Activated CD8-positive, alpha-beta memory T cell treated with anti-CD3 and anti-CD28 coated beads, Interleukin-2, amount 10 ng/mL, durations not matched to agents 7 days and 5 days (primary cell): ENCODE data around the gene DNPH1. TPM values are rescaled to one million over a fixed set of nuclear protein-coding genes. Genes with fewer than 3 reads are reported as not detected.

Experiments used
- ATAC-seq: fragments of 150-1000 bp; cut with Tn5 transposase; one replicate; pipeline ENCODE4 v1.10.0; 2021; ENCODE audit warnings: moderate library complexity
- CTCF ChIA-PET: fragments of 350-600 bp; sonication (Branson Sonifier 250); formaldehyde crosslinking; loops from one replicate; lab custom pipeline; 2021; ENCODE audit warnings: antibody characterized with exemption; lab: Charles Lee
- DNase-seq: peaks from one replicate; pipeline ENCODE4 v3.0.0-alpha.2; 2020
- H3K27ac Mint-ChIP-seq: one replicate; pipeline ENCODE4 v1.8.0; 2021; ENCODE audit warnings: mild to moderate bottlenecking, mixed read lengths
- H3K27me3 Mint-ChIP-seq: one replicate; pipeline ENCODE4 v1.8.0; 2021; ENCODE audit warnings: mixed read lengths
- H3K36me3 Mint-ChIP-seq: one replicate; pipeline ENCODE4 v1.8.0; 2021; ENCODE audit warnings: mild to moderate bottlenecking, mixed read lengths
- H3K4me1 Mint-ChIP-seq: one replicate; pipeline ENCODE4 v1.8.0; 2021; ENCODE audit warnings: mixed read lengths
- H3K4me3 Mint-ChIP-seq: one replicate; pipeline ENCODE4 v1.8.0; 2021; ENCODE audit warnings: mild to moderate bottlenecking, moderate library complexity, mixed read lengths
- H3K9me3 Mint-ChIP-seq: one replicate; pipeline ENCODE4 v1.8.0; 2022; ENCODE audit warnings: low read depth, mixed read lengths
- total RNA-seq, 2 experiments: library from RNA; stranded (reverse); gene quantifications; one replicate each; pipeline ENCODE4 v1.2.3, GENCODE V29; 2021

The DNPH1 gene
- total RNA-seq, 2 experiments from 2014 or later: 54.0 to 60.0 TPM

DNA sequence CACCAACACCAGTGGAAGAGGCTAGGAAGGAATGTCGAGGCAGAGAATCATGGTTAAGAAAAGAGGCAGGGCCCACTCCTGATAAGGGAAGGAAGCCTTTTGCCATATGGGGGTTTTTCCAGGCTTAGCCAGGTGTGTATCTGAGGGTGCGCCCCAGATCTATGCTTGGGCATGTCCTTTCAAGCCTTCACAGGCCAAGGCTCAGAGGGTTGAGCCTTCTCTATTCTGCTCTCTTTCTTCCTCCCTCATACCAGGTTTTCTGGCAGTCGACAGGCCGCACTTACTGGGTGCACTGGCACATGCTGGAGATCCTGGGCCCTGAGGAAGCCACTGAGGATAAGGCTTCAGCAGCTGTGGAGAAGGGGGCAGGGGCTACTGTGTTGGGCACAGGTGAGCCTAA, 42.6 kb downstream of the DNPH1 start:
- H3K27ac Mint-ChIP-seq: no peak overlapping the region
- DNase-seq: no peak
- H3K4me3 Mint-ChIP-seq: no peak overlapping the region
- peaks cover 26% of the 10 kb centered on the region for H3K36me3 Mint-ChIP-seq
- no peaks in the 10 kb centered on the region for H3K9me3 Mint-ChIP-seq
- ATAC-seq: no peak
- H3K4me1 Mint-ChIP-seq: peaks cover 37% of the 10 kb centered on the region
- no peaks in the 10 kb centered on the region for H3K27me3 Mint-ChIP-seq
- CTCF ChIA-PET: interaction anchor here (1.0 kb wide), 1 partner anchor 43 kb away, joined by 3 read pairs; no protein-coding TSS in a partner anchor

DNA sequence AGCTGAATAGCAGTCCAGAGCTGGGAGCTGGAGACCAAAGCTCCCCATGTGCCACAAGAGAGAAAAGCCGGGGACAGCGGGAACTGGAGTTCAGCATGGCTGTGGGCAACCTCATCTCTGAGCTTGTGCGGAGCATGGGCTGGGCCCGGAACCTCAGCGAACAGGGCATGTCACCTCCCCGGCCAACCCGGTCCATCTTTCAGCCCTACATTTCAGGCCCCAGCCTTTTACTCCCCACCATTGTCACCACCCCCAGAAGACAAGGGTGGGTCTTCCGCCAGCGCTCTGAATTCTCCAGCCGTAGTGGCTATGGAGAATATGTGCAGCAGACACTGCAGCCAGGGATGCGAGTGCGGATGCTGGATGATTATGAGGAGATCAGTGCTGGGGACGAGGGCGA, 43.3 kb downstream of the DNPH1 start:
- DNase-seq (no peak), ATAC-seq (no peak)
- Mint-ChIP-seq H3K36me3 (peaks cover 26% of the 10 kb centered on the region), H3K27me3 (no peaks in the 10 kb centered on the region), H3K27ac (no peak overlapping the region), H3K4me1 (peaks cover 43% of the 10 kb centered on the region), H3K4me3 (no peak overlapping the region), H3K9me3 (no peaks in the 10 kb centered on the region)
- CTCF ChIA-PET: interaction anchor here (1.0 to 2.1 kb wide), 3 partner anchors 42 to 324 kb away, joined by 3 to 7 read pairs (median 3); partner anchors contain the start of genes DNPH1 and LRRC73

DNA sequence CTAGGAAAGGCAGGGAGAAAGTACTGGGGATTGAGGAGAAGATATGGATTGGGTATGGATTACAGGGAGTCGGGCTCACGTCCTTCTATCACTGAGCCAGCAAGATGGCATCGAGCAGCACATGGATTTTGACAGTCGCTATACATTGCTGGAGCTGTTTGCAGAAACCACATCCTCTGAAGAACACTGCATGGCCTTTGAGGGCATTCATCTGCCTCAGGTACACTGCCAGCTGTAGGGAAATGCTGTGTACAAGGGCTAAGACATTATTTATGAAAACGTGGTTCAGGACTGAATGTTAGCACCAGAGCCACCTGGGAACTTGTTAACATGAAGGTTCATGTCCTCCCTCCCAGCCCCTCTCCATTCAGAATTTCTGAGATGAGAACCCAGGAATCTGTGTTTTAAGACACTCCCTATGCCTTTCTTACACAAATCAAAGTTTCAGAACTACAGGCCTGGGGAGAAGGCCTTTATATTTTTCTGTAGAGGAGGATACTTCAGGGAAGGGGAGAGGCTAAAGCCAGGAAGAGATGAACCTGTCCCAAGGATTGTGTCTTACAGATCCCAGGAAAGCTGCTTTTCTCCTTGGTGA, 43.8 kb downstream of the DNPH1 start:
- CTCF ChIA-PET: interaction anchor here (1.1 to 2.1 kb wide), 2 partner anchors 43 to 324 kb away, joined by 3 to 7 read pairs; partner anchors contain the start of genes DNPH1 and LRRC73
- no peaks in the 10 kb centered on the region for H3K9me3 Mint-ChIP-seq
- ATAC-seq: no peak
- peak overlapping the region; percentile 17 for H3K4me3 Mint-ChIP-seq
- peaks cover 27% of the 10 kb centered on the region for H3K36me3 Mint-ChIP-seq
- peak overlapping the region; percentile 75 for H3K27ac Mint-ChIP-seq
- peaks cover 45% of the 10 kb centered on the region for H3K4me1 Mint-ChIP-seq
- no peaks in the 10 kb centered on the region for H3K27me3 Mint-ChIP-seq
- peak; percentile 52 for DNase-seq

DNA sequence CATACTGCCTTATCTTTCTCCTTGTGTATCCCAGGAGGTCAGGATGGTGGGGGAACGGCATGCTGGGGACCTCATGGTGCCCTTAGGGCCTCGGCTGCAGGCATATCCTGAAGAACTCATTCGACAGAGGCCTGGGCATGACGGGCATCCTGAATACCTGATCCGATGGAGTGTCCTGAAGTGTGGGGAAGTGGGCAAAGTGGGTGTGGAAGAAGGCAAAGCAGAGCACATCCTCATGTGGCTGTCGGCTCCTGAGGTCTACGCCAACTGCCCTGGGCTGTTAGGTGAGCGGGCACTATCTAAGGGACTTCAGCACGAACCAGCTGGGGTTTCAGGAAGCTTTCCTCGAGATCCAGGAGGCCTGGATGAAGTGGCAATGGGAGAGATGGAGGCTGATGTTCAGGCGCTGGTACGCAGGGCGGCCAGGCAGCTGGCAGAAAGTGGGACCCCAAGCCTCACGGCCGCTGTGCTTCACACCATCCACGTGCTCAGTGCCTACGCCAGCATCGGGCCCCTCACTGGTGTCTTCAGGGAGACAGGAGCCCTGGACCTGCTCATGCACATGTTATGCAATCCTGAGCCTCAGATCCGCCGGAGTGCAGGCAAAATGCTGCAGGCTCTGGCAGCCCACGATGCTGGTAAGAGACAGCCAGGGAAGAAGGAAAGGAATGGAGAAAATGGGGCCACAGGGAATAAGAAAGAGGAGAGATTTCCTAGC, 44.9 kb downstream of the DNPH1 start:
- H3K4me3 Mint-ChIP-seq: no peak overlapping the region
- DNase-seq: no peak

DNA sequence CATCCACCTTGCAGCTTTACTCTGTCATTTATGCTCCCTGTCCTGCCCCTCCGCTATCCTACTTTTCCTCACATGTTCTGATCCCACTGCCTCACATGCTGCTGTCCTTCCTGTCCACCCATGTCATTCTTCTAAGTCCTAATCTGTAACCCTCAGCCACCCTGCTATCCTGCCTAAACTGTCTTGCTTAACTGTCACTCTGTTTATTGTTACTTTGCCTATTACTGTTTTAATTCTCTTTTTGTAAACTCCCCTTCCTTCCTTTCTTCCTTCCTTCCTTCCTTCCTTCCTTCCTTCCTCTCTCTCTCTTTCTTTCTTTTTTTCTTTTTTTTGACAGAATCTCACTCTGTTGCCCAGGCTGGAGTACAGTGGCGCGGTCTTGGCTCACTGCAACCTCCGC, 45.8 kb downstream of the DNPH1 start:
- H3K4me1 Mint-ChIP-seq: peaks cover 46% of the 10 kb centered on the region
- no peaks in the 10 kb centered on the region for H3K27me3 Mint-ChIP-seq
- DNase-seq (no peak), ATAC-seq (no peak)
- H3K4me3 Mint-ChIP-seq: peak overlapping the region; percentile 91
- H3K27ac Mint-ChIP-seq: peak overlapping the region; percentile 82
- H3K9me3 Mint-ChIP-seq: no peaks in the 10 kb centered on the region
- H3K36me3 Mint-ChIP-seq: peaks cover 30% of the 10 kb centered on the region
- CTCF ChIA-PET: interaction anchor here (0.6 to 1.9 kb wide), 2 partner anchors 42 to 45 kb away, joined by 3 to 6 read pairs; no protein-coding TSS in a partner anchor

More for the DNA sequence above, 44.9 kb downstream of the DNPH1 start:
- CTCF ChIA-PET: interaction anchor here (2.1 kb wide), 1 partner anchor 44 kb away, joined by 7 read pairs; the partner anchor contains the start of gene DNPH1
- peaks cover 45% of the 10 kb centered on the region for H3K4me1 Mint-ChIP-seq
- ATAC-seq: no peak
- peak overlapping the region; percentile 56 for H3K27ac Mint-ChIP-seq
- no peaks in the 10 kb centered on the region for H3K27me3 Mint-ChIP-seq
- H3K36me3 Mint-ChIP-seq: peaks cover 27% of the 10 kb centered on the region
- no peaks in the 10 kb centered on the region for H3K9me3 Mint-ChIP-seq

DNA sequence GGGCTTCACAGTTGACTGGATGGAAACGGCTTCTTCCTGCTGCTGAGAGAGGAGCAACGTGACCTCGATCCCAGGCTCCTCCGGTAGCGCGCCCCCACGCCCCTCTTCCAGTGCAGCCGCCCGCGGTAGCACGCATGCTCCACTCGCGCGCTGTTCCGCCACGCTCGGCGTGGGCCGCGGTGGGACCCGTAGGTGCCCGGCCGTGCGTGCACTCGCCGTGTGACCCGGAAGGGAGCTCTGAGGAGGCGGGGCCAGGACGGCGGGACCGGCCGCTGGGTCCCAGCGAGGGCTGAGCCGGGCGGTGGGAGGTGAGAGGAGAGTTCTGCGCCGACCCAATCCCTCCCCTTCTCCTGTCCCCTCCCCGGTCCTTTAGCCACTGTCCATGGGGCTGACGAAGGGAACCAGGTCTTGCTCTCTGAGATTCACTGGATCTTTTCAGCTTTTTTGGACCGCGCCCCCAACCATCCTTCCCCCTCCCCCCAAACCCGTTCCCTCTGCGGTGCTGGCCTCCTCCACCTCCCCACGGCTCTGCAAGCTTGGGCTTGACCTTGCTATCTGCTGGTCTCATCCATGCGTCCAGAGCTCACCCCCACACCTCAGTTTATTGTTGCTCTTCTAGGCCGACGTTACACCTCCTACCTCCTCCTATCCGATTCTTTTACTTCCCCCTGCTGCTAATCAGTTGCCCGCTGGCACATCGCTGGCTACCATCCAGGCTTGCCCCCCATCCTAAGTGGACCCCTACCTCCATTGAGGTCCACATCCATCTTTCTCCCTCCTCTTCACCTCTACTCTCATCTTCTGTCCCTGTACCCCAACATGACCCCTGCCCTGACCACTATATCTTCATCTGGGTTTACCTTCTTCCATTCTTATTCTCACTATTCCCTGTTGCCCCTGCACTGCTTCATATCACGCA, 47.1 kb downstream of the DNPH1 start, which contains the start of gene CUL9:
TSS of gene CUL9 (plus strand) at position 255 of the 919 bp plus-strand sequence. CDS start 2,115 bp downstream, outside the sequence.
- H3K27me3 Mint-ChIP-seq: no peaks in the 10 kb centered on the region
- DNase-seq (peak; percentile 90), ATAC-seq (peak; percentile 98)
- peak within 1 kb of the TSS; percentile 82 for H3K27ac Mint-ChIP-seq
- H3K9me3 Mint-ChIP-seq: no peaks in the 10 kb centered on the region
- CTCF ChIA-PET: interaction anchor here (0.7 to 1.9 kb wide), 6 partner anchors 10 to 576 kb away, joined by 3 to 12 read pairs (median 4); partner anchors contain the start of gene DNPH1
- peak within 1 kb of the TSS; percentile 91 for H3K4me3 Mint-ChIP-seq
- H3K36me3 Mint-ChIP-seq: peaks cover 34% of the 10 kb centered on the region
- peaks cover 51% of the 10 kb centered on the region for H3K4me1 Mint-ChIP-seq

DNA sequence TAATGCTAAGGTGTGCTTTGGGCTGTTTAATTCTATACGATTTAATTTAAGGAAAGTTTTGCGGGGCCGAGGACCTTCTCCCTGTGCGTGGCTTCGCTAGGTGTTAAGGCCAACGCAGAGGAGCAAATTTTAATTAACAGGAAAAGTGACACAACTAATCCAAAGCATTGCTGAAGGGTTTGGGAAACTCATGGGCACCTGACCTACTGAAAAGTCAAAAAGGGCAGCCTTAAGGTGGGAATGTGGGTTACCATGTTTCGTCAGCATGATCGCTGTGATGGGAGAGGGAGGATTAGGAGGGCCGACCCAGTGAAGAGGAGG, 47.7 kb downstream of the DNPH1 start:
- H3K27ac Mint-ChIP-seq: peak overlapping the region; percentile 82
- DNase-seq (no peak), ATAC-seq (no peak)
- H3K4me3 Mint-ChIP-seq: peak overlapping the region; percentile 91
- CTCF ChIA-PET: interaction anchor here (1.0 to 1.9 kb wide), 4 partner anchors 9 to 47 kb away, joined by 3 to 12 read pairs (median 6); partner anchors contain the start of gene DNPH1
- no peaks in the 10 kb centered on the region for H3K9me3 Mint-ChIP-seq
- H3K36me3 Mint-ChIP-seq: peaks cover 33% of the 10 kb centered on the region
- no peaks in the 10 kb centered on the region for H3K27me3 Mint-ChIP-seq
- peaks cover 51% of the 10 kb centered on the region for H3K4me1 Mint-ChIP-seq

DNA sequence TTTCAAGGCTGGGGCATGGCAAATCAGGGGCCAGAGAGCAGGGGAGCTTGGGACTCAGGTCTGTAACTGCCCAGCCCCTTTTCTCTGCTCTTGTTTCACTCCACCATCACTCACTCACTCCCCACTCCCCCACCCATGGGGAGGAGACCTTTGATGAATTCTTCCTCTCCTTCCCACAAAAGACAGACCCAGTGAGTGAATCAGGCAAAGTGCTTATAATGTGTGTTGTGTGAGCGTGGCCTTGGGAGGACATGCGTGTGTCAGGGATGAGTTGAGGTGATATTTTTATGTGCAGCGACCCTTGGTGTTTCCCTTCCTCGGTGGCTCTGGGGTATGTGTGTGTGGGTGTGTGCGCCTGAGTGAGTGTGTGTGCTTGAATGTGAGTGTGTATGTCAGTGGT, 48.3 kb downstream of the DNPH1 start:
- H3K27me3 Mint-ChIP-seq: no peaks in the 10 kb centered on the region
- H3K27ac Mint-ChIP-seq: peak overlapping the region; percentile 56
- no peak for ATAC-seq
- peaks cover 51% of the 10 kb centered on the region for H3K4me1 Mint-ChIP-seq
- no peaks in the 10 kb centered on the region for H3K9me3 Mint-ChIP-seq
- DNase-seq: no peak
- peaks cover 34% of the 10 kb centered on the region for H3K36me3 Mint-ChIP-seq
- CTCF ChIA-PET: interaction anchor here (1.1 to 1.3 kb wide), 2 partner anchors 9 to 37 kb away, joined by 4 to 5 read pairs; partner anchors contain the start of gene SRF
- H3K4me3 Mint-ChIP-seq: peak overlapping the region; percentile 34

DNA sequence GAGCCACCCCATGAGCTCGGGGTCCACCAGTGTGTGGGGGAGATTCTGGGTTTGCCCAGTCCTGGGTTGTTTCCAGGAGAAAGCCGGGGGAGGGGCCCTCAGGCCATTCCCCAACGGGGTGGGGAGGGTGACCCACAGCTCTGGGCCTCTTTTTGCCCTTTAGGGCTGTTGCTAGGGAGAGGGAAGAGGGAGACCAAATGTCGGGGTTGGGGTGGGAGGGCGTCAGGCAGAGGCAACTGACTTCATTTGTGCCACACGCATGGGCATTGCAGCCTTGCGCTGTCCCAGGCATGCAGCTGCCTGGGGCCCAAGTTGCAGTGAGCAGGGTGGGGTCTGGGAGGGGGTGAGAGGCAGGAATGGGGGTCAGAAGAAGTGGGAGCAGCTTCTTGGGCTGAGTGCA, 49.2 kb downstream of the DNPH1 start:
- CTCF ChIA-PET: interaction anchor here (1.1 to 1.3 kb wide), 2 partner anchors 8 to 37 kb away, joined by 4 to 5 read pairs; partner anchors contain the start of gene SRF
- no peak for ATAC-seq
- no peaks in the 10 kb centered on the region for H3K27me3 Mint-ChIP-seq
- peaks cover 37% of the 10 kb centered on the region for H3K36me3 Mint-ChIP-seq
- peaks cover 54% of the 10 kb centered on the region for H3K4me1 Mint-ChIP-seq
- H3K27ac Mint-ChIP-seq: no peak overlapping the region
- no peaks in the 10 kb centered on the region for H3K9me3 Mint-ChIP-seq
- DNase-seq: no peak
- H3K4me3 Mint-ChIP-seq: no peak overlapping the region

DNA sequence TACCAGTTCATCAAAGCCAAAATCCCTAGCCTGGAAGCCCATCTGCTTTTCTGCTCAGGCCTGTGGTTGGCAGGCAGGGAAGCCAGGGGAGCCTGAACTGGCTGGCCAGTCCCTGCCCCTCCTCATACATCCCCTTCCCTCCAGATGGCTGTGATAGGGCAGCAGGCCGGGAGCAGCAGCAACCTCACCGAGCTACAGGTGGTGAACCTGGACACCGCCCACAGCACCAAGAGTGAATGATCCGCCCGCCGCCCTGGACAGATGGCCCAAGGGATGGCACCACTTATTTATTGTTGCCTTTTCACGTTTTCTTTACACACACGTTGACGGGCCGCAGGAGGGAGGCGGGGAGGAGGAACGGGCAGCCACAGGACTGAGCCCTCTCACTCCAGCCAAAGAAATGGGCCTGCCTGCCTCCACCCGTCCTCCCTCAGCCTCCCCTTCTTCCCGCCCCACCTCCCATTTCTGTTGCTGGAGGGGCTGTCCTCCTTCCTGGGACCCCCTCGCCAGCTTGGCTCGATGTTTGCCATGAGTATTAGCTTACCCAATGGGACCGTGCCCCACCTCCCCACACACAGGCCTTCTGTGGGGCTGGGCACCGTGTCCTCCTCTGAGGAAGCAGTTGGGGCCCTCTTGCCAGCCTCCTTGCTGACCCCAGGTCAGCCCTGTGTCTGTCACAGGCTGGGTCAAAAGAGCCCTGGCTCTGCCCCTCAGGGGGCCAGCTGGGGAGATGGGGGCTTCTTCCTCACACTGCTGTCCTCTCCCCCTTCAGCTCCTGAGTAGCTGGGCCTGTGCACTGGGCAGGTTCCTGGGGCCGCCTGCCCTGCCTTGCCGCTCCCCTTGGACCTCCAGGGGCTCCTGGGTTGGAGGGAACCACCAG, 50.1 kb downstream of the DNPH1 start:
- Mint-ChIP-seq H3K4me1 (peaks cover 51% of the 10 kb centered on the region), H3K9me3 (no peaks in the 10 kb centered on the region), H3K36me3 (peaks cover 37% of the 10 kb centered on the region), H3K27me3 (no peaks in the 10 kb centered on the region), H3K27ac (no peak overlapping the region), H3K4me3 (no peak overlapping the region)
- CTCF ChIA-PET: no interaction called here
- ATAC-seq: no peak
- no peak for DNase-seq

DNA sequence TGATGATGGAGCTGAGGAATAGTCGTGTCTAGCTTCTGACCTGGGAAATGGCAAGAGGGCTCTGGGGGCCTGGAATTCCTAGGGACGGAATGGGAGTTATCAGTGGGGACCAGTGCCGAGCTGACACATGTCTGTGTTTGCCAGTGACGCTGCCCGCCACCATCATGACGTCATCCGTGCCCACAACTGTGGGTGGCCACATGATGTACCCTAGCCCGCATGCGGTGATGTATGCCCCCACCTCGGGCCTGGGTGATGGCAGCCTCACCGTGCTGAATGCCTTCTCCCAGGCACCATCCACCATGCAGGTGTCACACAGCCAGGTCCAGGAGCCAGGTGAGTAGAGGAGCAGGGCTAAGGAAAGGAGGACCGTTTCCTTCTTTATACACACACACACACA, 51.1 kb downstream of the DNPH1 start:
- ATAC-seq: no peak
- CTCF ChIA-PET: interaction anchor here (0.6 kb wide), 1 partner anchor 135 kb away, joined by 3 read pairs; no protein-coding TSS in a partner anchor
- H3K4me3 Mint-ChIP-seq: no peak overlapping the region
- H3K27ac Mint-ChIP-seq: peak overlapping the region; percentile 8
- DNase-seq: no peak
- peaks cover 51% of the 10 kb centered on the region for H3K4me1 Mint-ChIP-seq
- H3K36me3 Mint-ChIP-seq: peaks cover 36% of the 10 kb centered on the region
- H3K27me3 Mint-ChIP-seq: no peaks in the 10 kb centered on the region
- H3K9me3 Mint-ChIP-seq: no peaks in the 10 kb centered on the region

DNA sequence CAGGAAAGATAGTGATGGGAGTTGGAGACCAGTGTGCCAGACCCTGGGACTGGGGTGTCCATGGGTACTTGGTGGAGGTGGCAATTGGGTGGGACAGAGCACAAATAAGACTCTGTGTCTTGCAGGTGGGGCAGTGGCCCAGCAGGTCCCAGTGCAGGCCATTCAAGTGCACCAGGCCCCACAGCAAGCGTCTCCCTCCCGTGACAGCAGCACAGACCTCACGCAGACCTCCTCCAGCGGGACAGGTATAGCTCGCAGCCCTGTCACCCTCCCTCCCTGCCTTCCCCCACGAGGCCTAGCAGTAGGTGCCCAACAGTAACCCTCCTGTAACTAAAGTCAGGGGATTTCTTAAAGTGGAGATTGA, 52.9 kb downstream of the DNPH1 start:
- CTCF ChIA-PET: no interaction called here
- Mint-ChIP-seq H3K4me1 (peaks cover 48% of the 10 kb centered on the region), H3K9me3 (no peaks in the 10 kb centered on the region), H3K4me3 (no peak overlapping the region), H3K27ac (peak overlapping the region; percentile 85), H3K36me3 (peaks cover 40% of the 10 kb centered on the region), H3K27me3 (no peaks in the 10 kb centered on the region)
- DNase-seq (no peak), ATAC-seq (no peak)
